ENCODE results near the gene CDK17. TPM values are rescaled to one million over a fixed set of nuclear protein-coding genes. Genes with fewer than 3 reads are reported as not detected.

CDK17 gene
- total and polyA plus RNA-seq, 9 of the 15 experiments (the other 6 are each of a cell fraction or from before 2014, with no cell fraction given), result 4.8 to 39.3 (median 21.6) TPM

DNA sequence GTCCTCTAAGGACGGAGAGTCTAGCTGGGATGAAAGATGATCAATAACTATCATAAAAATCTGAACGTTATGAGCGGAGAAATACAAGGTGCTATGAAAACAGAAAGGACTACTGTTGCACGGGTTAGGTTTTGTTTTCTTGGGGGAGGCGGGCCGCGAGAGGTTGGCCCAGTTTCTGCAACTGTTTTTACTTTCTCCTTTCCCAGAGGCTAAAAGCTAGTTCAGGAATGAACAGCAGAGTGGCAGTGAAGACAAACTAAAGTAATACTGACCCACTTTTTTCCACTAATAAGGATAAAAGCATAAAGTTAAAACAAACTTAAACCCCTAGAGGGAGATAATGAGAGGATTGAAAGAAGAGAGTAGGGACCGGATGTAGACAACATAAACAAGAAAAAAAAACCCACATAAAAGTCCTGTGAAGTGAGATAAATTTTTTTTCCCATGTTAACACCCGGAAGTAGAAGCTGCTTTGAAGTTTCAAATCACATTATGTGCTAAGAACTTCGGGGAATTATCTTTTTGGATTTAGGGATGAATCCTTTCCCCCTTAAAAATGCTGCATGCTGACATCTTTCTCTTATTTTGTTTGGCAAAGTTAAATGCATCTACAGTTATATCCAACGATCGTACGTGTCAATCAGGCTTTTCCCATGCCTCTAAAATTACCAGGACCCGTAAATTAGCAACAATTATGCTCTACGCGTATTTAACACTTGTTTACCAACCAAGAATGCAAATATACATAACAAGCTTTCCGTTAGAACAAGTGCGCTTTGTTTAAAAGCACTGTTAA, 1.0 kb upstream of the CDK17 start (continued):
- TF ChIP-seq, protein P1, sequence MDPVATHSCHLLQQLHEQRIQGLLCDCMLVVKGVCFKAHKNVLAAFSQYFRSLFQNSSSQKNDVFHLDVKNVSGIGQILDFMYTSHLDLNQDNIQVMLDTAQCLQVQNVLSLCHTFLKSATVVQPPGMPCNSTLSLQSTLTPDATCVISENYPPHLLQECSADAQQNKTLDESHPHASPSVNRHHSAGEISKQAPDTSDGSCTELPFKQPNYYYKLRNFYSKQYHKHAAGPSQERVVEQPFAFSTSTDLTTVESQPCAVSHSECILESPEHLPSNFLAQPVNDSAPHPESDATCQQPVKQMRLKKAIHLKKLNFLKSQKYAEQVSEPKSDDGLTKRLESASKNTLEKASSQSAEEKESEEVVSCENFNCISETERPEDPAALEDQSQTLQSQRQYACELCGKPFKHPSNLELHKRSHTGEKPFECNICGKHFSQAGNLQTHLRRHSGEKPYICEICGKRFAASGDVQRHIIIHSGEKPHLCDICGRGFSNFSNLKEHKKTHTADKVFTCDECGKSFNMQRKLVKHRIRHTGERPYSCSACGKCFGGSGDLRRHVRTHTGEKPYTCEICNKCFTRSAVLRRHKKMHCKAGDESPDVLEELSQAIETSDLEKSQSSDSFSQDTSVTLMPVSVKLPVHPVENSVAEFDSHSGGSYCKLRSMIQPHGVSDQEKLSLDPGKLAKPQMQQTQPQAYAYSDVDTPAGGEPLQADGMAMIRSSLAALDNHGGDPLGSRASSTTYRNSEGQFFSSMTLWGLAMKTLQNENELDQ (CRISPR knock-in tag; IDR thresholded peaks at IDR 0.05; ENCODE audit: borderline replicate concordance), result no peak
- TF ChIP-seq LEF1 (IDR thresholded peaks at IDR 0.05) (peak; percentile 90), SLC30A9 (CRISPR knock-in tag; IDR thresholded peaks at IDR 0.05) (no peak), ZNF143 (CRISPR knock-in tag; IDR thresholded peaks at IDR 0.05) (no peak), SMAD2 (IDR thresholded peaks at IDR 0.05; ENCODE audit: low read depth, low read length) (no peak), NCOR1 (IDR thresholded peaks at IDR 0.05) (peak; percentile 56), EP400 (IDR thresholded peaks at IDR 0.05) (peak; percentile 44; the same call in 1 of the 2 replicates), ZNF551 (CRISPR knock-in tag; IDR thresholded peaks at IDR 0.05) (no peak), CBFA2T3 (IDR thresholded peaks at IDR 0.05) (no peak), CTCF (IDR thresholded peaks at IDR 0.05 in 2 of 3, conservative IDR thresholded peaks at IDR 0.05 in 1 of 3; ENCODE audit: insufficient read depth in 2 of 3, low read depth in 1 of 3, low read length in 3 of 3) (peak; percentile 18 to 63 (median 49); a peak in 4 of 6 replicates), NR1H2 (CRISPR knock-in tag; IDR thresholded peaks at IDR 0.05) (no peak), ZKSCAN8 (CRISPR knock-in tag; IDR thresholded peaks at IDR 0.05) (peak; percentile 53; the same call in 1 of the 2 replicates), ZBTB7A (IDR thresholded peaks at IDR 0.05; ENCODE audit: borderline replicate concordance, control insufficient read depth, low read depth, low read length) (no peak), NFRKB (IDR thresholded peaks at IDR 0.05; ENCODE audit: low read depth) (0 out of 2 replicates have a peak, but pooled peaks have one; percentile 21), ZNF444 (CRISPR knock-in tag; IDR thresholded peaks at IDR 0.05) (no peak), MAFG (tag; conservative IDR thresholded peaks at IDR 0.05) (0 out of 2 replicates have a peak, but pooled peaks have one; percentile 5), GABPB2 (CRISPR knock-in tag; conservative IDR thresholded peaks at IDR 0.05) (no peak)
- TF ChIP-seq, protein P2, sequence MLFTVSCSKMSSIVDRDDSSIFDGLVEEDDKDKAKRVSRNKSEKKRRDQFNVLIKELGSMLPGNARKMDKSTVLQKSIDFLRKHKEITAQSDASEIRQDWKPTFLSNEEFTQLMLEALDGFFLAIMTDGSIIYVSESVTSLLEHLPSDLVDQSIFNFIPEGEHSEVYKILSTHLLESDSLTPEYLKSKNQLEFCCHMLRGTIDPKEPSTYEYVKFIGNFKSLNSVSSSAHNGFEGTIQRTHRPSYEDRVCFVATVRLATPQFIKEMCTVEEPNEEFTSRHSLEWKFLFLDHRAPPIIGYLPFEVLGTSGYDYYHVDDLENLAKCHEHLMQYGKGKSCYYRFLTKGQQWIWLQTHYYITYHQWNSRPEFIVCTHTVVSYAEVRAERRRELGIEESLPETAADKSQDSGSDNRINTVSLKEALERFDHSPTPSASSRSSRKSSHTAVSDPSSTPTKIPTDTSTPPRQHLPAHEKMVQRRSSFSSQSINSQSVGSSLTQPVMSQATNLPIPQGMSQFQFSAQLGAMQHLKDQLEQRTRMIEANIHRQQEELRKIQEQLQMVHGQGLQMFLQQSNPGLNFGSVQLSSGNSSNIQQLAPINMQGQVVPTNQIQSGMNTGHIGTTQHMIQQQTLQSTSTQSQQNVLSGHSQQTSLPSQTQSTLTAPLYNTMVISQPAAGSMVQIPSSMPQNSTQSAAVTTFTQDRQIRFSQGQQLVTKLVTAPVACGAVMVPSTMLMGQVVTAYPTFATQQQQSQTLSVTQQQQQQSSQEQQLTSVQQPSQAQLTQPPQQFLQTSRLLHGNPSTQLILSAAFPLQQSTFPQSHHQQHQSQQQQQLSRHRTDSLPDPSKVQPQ (CRISPR knock-in tag; IDR thresholded peaks at IDR 0.05; ENCODE audit: borderline replicate concordance), result no peak
- TF ChIP-seq, protein P3, sequence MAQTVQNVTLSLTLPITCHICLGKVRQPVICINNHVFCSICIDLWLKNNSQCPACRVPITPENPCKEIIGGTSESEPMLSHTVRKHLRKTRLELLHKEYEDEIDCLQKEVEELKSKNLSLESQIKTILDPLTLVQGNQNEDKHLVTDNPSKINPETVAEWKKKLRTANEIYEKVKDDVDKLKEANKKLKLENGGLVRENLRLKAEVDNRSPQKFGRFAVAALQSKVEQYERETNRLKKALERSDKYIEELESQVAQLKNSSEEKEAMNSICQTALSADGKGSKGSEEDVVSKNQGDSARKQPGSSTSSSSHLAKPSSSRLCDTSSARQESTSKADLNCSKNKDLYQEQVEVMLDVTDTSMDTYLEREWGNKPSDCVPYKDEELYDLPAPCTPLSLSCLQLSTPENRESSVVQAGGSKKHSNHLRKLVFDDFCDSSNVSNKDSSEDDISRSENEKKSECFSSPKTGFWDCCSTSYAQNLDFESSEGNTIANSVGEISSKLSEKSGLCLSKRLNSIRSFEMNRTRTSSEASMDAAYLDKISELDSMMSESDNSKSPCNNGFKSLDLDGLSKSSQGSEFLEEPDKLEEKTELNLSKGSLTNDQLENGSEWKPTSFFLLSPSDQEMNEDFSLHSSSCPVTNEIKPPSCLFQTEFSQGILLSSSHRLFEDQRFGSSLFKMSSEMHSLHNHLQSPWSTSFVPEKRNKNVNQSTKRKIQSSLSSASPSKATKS (CRISPR knock-in tag; IDR thresholded peaks at IDR 0.05), result no peak

Measured in K562 (cell line).